ENCODE data around the gene DEDD. TPM values are rescaled to one million over a fixed set of nuclear protein-coding genes. Genes with fewer than 3 reads are reported as not detected.

DEDD gene
- total RNA-seq, 1 experiment from 2014 or later: 39.2 TPM

- TF ChIP-seq, protein P1, sequence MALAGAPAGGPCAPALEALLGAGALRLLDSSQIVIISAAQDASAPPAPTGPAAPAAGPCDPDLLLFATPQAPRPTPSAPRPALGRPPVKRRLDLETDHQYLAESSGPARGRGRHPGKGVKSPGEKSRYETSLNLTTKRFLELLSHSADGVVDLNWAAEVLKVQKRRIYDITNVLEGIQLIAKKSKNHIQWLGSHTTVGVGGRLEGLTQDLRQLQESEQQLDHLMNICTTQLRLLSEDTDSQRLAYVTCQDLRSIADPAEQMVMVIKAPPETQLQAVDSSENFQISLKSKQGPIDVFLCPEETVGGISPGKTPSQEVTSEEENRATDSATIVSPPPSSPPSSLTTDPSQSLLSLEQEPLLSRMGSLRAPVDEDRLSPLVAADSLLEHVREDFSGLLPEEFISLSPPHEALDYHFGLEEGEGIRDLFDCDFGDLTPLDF (CRISPR knock-in tag; IDR thresholded peaks at IDR 0.05): no peak
- TF ChIP-seq SP1 (CRISPR knock-in tag; conservative IDR thresholded peaks at IDR 0.05) (no peak), ZSCAN18 (CRISPR knock-in tag; IDR thresholded peaks at IDR 0.05) (no peak), HMGA2 (CRISPR knock-in tag; IDR thresholded peaks at IDR 0.05) (no peak), ZMAT4 (CRISPR knock-in tag; IDR thresholded peaks at IDR 0.05) (no peak), CREM (CRISPR knock-in tag; IDR thresholded peaks at IDR 0.05) (no peak), GRHL2 (CRISPR knock-in tag; IDR thresholded peaks at IDR 0.05; ENCODE audit: insufficient replicate concordance, severe bottlenecking) (no peak), ZNF416 (CRISPR knock-in tag; IDR thresholded peaks at IDR 0.05) (no peak), PRRX2 (CRISPR knock-in tag; IDR thresholded peaks at IDR 0.05) (no peak), EMX1 (CRISPR knock-in tag; IDR thresholded peaks at IDR 0.05) (no peak), MXD4 (CRISPR knock-in tag; IDR thresholded peaks at IDR 0.05; ENCODE audit: borderline replicate concordance) (no peak), MAX (CRISPR knock-in tag; IDR thresholded peaks at IDR 0.05) (peak; percentile 51; the same call in 1 of the 2 replicates), MYBL2 (CRISPR knock-in tag; IDR thresholded peaks at IDR 0.05) (peak; percentile 13; the same call in 1 of the 2 replicates), ESRRA (CRISPR knock-in tag; IDR thresholded peaks at IDR 0.05; ENCODE audit: borderline replicate concordance) (no peak), GTF2I (CRISPR knock-in tag; conservative IDR thresholded peaks at IDR 0.05) (no peak), ZBTB21 (CRISPR knock-in tag; IDR thresholded peaks at IDR 0.05; ENCODE audit: borderline replicate concordance) (no peak), NR2C2 (CRISPR knock-in tag; IDR thresholded peaks at IDR 0.05) (no peak), KAT7 (CRISPR knock-in tag; IDR thresholded peaks at IDR 0.05; ENCODE audit: borderline replicate concordance) (no peak)
- TF ChIP-seq, protein P2, sequence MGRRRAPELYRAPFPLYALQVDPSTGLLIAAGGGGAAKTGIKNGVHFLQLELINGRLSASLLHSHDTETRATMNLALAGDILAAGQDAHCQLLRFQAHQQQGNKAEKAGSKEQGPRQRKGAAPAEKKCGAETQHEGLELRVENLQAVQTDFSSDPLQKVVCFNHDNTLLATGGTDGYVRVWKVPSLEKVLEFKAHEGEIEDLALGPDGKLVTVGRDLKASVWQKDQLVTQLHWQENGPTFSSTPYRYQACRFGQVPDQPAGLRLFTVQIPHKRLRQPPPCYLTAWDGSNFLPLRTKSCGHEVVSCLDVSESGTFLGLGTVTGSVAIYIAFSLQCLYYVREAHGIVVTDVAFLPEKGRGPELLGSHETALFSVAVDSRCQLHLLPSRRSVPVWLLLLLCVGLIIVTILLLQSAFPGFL (CRISPR knock-in tag; IDR thresholded peaks at IDR 0.05; ENCODE audit: borderline replicate concordance): no peak
These were observed 34.0 kb downstream of the DEDD start, which contains the start of gene KLHDC9 (continued) for GRCh38 chr1:161098210-161099068.

DNA sequence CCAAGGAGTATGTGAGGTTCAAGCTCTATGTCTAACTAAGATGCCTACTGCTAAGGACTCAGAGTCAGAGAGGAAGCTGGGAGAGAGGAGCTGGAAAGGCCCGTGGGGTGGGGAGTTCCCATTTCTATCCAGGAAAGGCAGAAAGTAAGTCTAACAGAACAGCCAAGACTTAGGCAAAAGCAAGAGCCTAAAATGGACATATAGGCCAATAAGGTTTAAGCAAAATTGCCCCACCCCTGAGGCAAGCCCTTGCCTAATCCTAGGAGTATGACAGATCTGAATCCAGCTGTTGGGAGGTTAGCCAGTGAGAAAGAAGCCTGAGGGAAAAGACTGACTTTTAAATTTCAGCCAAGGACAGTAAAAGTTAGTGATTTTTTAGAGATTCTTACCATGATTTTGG, 35.9 kb downstream of the DEDD start:
- ATAC-seq (no peak), DNase-seq (ENCODE audit: low spot score) (no peak)
- ChIA-PET CTCF (interaction anchor here (1.4 to 8.2 kb wide), 10 partner anchors 11 to 316 kb away, joined by 3 to 109 read pairs (median 14); partner anchors contain the start of genes ARHGAP30 and ITLN2), POLR2A (interaction anchor here (1.6 kb wide), 1 partner anchor 51 kb away, joined by 9 read pairs; the partner anchor contains the start of gene USF1)
- Mint-ChIP-seq H3K4me3 (no peak overlapping the region), H3K27ac (no peak overlapping the region), H3K36me3 (peaks cover 9% of the 10 kb centered on the region), H3K27me3 (ENCODE audit: low read depth) (peaks cover 6% of the 10 kb centered on the region; the same call in 1 of the 2 replicates), H3K9me3 (no peaks in the 10 kb centered on the region), H3K4me1 (peaks cover 6% of the 10 kb centered on the region)
- TF ChIP-seq NFATC4 (CRISPR knock-in tag; IDR thresholded peaks at IDR 0.05): no peak
- no peak for TF ChIP-seq ZBTB21 (CRISPR knock-in tag; IDR thresholded peaks at IDR 0.05; ENCODE audit: borderline replicate concordance)
- TF ChIP-seq GABPB1 (CRISPR knock-in tag; IDR thresholded peaks at IDR 0.05): no peak
- no peak for TF ChIP-seq ZNF532 (CRISPR knock-in tag; IDR thresholded peaks at IDR 0.05; ENCODE audit: borderline replicate concordance)

Data from WTC11 (cell line).